ENCODE measurements around the gene IL4I1. TPM values are rescaled to one million over a fixed set of nuclear protein-coding genes. Genes with fewer than 3 reads are reported as not detected.
A peak's percentile ranks its signal among the peaks of the same experiment; 100 is the strongest.
"Not testable (repeated sequence)": the region's sequence is repeated elsewhere in the genome, so short reads cannot be mapped to it uniquely, and the experiment has no call there.

IL4I1 gene
- 1 to 10 TPM in 1 of 4 donors, under 1 TPM in 1, not detected in 2; 0.15 to 1.1 TPM for total RNA-seq

- H3K27me3 ChIP-seq: peaks cover 0 to 6% (median 0%) of the 10 kb centered on the region in 3 donors
- H3K27ac ChIP-seq: peak within 1 kb of the TSS in 3 of 4 donors; percentile 20 to 39 (median 33)
- no peak for TF ChIP-seq CTCF (IDR thresholded peaks at IDR 0.05 in 4 of 5, conservative IDR thresholded peaks at IDR 0.05 in 1 of 5)
- TF ChIP-seq POLR2A (IDR thresholded peaks at IDR 0.05): no peak
- intact Hi-C loops (cut with DNase I; ENCODE audit: low total_unique reads) (no loop called here), in situ Hi-C loops (cut with MboI; ENCODE audit: low sequenced_read_pairs in 4 of 4) (no loop called here)
- H3K4me3 ChIP-seq: no peak within 1 kb of the TSS
- DNase-seq (no peak), ATAC-seq (no peak)
- H3K9me3 ChIP-seq: no peaks in the 10 kb centered on the region
- no peaks in the 10 kb centered on the region for H3K4me1 ChIP-seq
- no peaks in the 10 kb centered on the region for H3K36me3 ChIP-seq
Observed at GRCh38 chr19:49896863-49897621, at the start of gene IL4I1. TSS of gene IL4I1 (minus strand) at chr19:49896887. CDS start at chr19:49896160, 727 bp downstream.

- no peaks in the 10 kb centered on the region for H3K4me1 ChIP-seq
- H3K27me3 ChIP-seq: peaks cover 0 to 10% (median 2%) of the 10 kb centered on the region in 3 donors
- intact Hi-C loops (cut with DNase I; ENCODE audit: low total_unique reads) (no loop called here), in situ Hi-C loops (cut with MboI; ENCODE audit: low sequenced_read_pairs in 4 of 4) (loop anchor here in 3 of 4 donors (25.0 kb wide), 1 partner anchor 191 kb away; no protein-coding TSS in a partner anchor)
- no peak for TF ChIP-seq POLR2A (IDR thresholded peaks at IDR 0.05)
- TF ChIP-seq CTCF (IDR thresholded peaks at IDR 0.05 in 4 of 5, conservative IDR thresholded peaks at IDR 0.05 in 1 of 5): no peak
- no peak overlapping the region for H3K27ac ChIP-seq
- ATAC-seq (no peak), DNase-seq (no peak)
- H3K4me3 ChIP-seq: no peak overlapping the region
- no peaks in the 10 kb centered on the region for H3K9me3 ChIP-seq
- no peaks in the 10 kb centered on the region for H3K36me3 ChIP-seq
Observed at GRCh38 chr19:49946415-49946814, 49.7 kb upstream of the IL4I1 start.

GRCh38 chr19:49944567-49944966 is 47.9 kb upstream of the IL4I1 start:
- H3K9me3 ChIP-seq; H3K27me3 ChIP-seq; H3K36me3 ChIP-seq; intact Hi-C loops (cut with DNase I; ENCODE audit: low total_unique reads); H3K27ac ChIP-seq; DNase-seq; H3K4me3 ChIP-seq; ATAC-seq; H3K4me1 ChIP-seq: not testable (repeated sequence)
- in situ Hi-C loops (cut with MboI; ENCODE audit: low sequenced_read_pairs in 4 of 4): loop anchor here in 3 of 4 donors (25.0 kb wide), 1 partner anchor 193 kb away; no protein-coding TSS in a partner anchor

- Histone ChIP-seq H3K4me3 (no peak overlapping the region), H3K9me3 (no peaks in the 10 kb centered on the region), H3K4me1 (peaks cover 3 to 6% of the 10 kb centered on the region in 2 donors), H3K27me3 (no peaks in the 10 kb centered on the region), H3K36me3 (no peaks in the 10 kb centered on the region), H3K27ac (no peak overlapping the region)
- DNase-seq: no peak
- intact Hi-C loops (cut with DNase I; ENCODE audit: low total_unique reads): no loop called here
- in situ Hi-C loops (cut with MboI; ENCODE audit: low sequenced_read_pairs in 4 of 4): loop anchor here in 3 of 4 donors (25.0 kb wide), 1 partner anchor 197 kb away; no protein-coding TSS in a partner anchor
- TF ChIP-seq POLR2A (IDR thresholded peaks at IDR 0.05) (no peak), CTCF (IDR thresholded peaks at IDR 0.05 in 4 of 5, conservative IDR thresholded peaks at IDR 0.05 in 1 of 5) (no peak)
- no peak for ATAC-seq
Observed at GRCh38 chr19:49940482-49940791, 43.8 kb upstream of the IL4I1 start.

GRCh38 chr19:49939721-49940481 is 43.2 kb upstream of the IL4I1 start:
- Histone ChIP-seq H3K4me3 (no peak overlapping the region), H3K27ac (no peak overlapping the region), H3K4me1 (peaks cover 3 to 6% of the 10 kb centered on the region in 2 donors), H3K36me3 (no peaks in the 10 kb centered on the region), H3K9me3 (no peaks in the 10 kb centered on the region), H3K27me3 (no peaks in the 10 kb centered on the region)
- intact Hi-C loops (cut with DNase I; ENCODE audit: low total_unique reads): no loop called here
- no peak for TF ChIP-seq CTCF (IDR thresholded peaks at IDR 0.05 in 4 of 5, conservative IDR thresholded peaks at IDR 0.05 in 1 of 5)
- TF ChIP-seq POLR2A (IDR thresholded peaks at IDR 0.05): no peak
- DNase-seq: no peak
- in situ Hi-C loops (cut with MboI; ENCODE audit: low sequenced_read_pairs in 4 of 4): loop anchor here in 3 of 4 donors (25.0 kb wide), 1 partner anchor 197 kb away; no protein-coding TSS in a partner anchor
- no peak for ATAC-seq
